Skin of body (tissue), 2 donors: ENCODE results near the gene PPY. TPM values are rescaled to one million over a fixed set of nuclear protein-coding genes. Genes with fewer than 3 reads are reported as not detected.
A peak's percentile ranks its signal among the peaks of the same experiment; 100 is the strongest.
"Not testable (repeated sequence)": the region's sequence is repeated elsewhere in the genome, so short reads cannot be mapped to it uniquely, and the experiment has no call there.

Experiments used
- DNase-seq: peaks from one replicate; lab custom pipeline; 2025; lab: John Stamatoyannopoulos, UW
- total RNA-seq: library from RNA; depleted of rRNA; stranded (reverse); fragments of >200 nt; gene quantifications from one replicate; pipeline ENCODE4 v1.2.3, GENCODE V29; 2014

Gene PPY, protein sequence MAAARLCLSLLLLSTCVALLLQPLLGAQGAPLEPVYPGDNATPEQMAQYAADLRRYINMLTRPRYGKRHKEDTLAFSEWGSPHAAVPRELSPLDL
- total RNA-seq: not detected

- DNase-seq: no peak
These were observed at the start of gene PPY for GRCh38 chr17:43942051-43942685. TSS of gene PPY (minus strand) at chr17:43942476. CDS start at chr17:43941654, 822 bp downstream.

DNA sequence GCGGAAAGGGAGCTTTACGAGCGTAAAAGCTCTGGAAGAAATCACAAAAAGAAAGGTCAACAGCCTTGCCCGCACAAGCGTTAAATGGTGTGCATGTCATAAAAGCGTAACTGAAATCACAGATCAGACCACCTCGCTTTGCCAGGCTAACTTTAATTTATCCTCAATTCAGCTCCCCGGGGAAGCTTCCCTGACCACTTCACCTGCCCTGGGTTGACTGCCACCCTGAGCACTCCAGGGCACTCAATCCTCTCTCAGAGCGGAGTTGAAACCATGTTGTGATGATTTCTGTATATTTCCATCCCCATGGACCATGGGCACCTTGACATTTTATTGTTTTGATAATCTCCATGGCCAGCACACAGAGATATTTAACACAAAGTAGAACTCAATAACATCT lies 46.0 kb upstream of the PPY start:
- no peak for DNase-seq

- no peak for DNase-seq
These were observed 45.1 kb upstream of the PPY start for GRCh38 chr17:43987131-43988021.

DNA sequence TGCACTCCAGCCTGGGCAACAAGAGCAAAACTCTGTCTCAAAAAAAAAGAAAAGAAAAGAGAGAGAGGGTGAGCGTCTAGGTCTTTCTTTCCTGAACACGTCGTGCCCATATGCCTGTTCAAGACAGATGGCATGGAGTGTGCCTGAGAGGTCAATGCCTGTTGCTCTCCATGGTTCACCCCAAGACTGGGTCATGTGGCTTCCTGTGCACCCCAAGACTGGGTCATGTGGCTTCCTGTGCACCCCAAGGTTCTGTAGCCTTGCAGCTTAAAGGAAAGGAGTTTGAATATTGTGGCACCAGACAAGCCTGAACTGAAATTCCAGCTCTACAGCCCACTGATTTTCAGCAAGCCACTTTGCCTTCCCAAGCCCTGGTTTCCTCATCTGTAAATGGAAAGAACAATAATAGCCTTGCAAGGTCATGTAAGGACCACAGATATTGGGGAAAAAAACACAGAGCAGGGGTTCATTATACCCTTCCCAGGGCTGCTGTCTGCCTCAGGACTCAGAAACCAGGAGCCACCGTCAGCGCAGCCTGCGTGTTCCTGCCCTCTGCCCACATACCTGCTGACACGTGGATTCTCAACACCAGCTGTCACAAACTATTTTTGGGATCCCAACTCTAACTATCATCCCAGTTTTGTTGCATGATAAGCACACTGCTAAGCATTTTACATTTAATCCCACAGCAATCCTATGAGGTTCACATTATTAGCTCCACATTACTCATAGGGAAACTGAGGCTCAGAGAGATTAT lies 44.1 kb upstream of the PPY start:
- no peak for DNase-seq

GRCh38 chr17:43984521-43984920 lies 42.2 kb upstream of the PPY start:
- DNase-seq: no peak

DNA sequence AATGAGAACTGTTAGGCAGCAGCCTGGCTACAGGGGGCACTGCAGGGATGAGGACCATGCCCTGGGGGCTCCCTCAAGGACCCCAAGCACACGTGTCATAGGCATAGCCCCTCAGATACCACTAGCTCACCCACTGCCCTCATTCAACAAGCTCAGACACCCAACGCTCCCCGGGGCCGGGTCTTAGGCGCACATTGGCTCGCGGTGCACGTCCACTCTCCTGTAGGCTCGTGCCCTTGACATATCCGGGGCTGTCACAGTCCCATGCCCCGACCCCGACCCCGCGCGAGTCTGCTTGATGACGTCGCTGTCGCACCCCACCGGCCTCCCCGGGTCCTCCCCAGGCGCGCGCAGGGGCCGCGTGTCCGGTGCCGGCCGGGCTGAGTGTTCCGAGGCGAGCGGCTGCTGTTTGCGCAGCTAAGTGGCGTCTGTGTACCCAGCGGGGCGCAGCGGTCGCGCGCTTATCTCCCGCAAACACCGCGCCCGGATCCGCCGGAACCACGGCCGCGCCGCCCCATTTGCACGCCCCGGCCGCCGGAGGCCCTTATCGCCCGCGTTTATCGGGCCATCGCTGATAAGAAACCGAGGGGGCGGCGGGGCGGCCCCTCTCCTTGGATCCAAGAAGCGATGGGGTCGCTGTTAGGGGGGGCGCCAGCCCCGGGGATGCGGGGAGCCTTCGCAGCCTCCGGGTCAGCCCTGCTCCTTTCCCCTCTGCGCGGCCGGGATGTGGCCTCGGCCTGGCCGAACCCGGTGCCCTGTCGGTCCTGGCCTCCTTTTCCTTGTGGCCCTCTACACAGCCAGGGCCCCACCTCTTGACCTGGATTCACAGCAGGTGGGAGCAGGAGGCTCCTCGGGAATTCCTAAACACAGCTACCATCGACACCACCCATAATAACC lies 41.5 kb upstream of the PPY start:
- DNase-seq: no peak

DNA sequence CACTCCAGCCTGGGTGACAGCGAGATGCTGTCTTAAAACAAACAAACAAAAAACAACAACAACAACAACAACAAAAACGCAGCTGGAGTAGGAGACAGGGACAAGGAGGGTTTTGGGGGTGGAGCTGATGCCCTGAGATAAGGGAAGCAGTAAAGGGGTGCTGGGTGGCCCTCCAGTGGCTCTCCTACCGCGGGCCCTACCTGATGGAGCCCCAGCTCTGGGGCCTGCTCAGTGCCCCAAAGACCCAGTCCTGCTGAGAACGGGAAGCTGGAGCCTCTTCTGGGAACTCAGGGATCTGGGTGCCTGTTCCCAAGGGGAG lies 40.9 kb upstream of the PPY start:
- DNase-seq: no peak

GRCh38 chr17:43982171-43982570 lies 39.9 kb upstream of the PPY start:
- DNase-seq: no peak

- no peak for DNase-seq
These were observed 37.4 kb upstream of the PPY start for GRCh38 chr17:43979671-43980070.

GRCh38 chr17:43979011-43979410 lies 36.7 kb upstream of the PPY start:
- DNase-seq: peak; percentile 12

- DNase-seq: no peak
These were observed 35.8 kb upstream of the PPY start for GRCh38 chr17:43978078-43978477.

- DNase-seq: no peak
These were observed 34.9 kb upstream of the PPY start for GRCh38 chr17:43976963-43977837.

DNA sequence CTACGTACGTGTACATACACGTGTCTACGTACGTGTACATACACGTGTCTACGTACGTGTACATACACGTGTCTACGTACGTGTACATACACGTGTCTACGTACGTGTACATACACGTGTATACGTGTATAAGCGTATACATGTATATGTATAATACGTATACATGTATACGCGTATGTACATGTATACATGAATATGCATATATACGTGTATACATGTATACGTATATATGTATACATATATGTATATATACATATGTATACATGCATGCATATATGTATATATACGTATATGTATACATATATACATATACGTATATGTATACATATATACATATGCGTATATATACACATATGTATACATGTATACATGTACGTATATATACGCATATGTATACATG lies 33.6 kb upstream of the PPY start:
- DNase-seq: no peak

DNA sequence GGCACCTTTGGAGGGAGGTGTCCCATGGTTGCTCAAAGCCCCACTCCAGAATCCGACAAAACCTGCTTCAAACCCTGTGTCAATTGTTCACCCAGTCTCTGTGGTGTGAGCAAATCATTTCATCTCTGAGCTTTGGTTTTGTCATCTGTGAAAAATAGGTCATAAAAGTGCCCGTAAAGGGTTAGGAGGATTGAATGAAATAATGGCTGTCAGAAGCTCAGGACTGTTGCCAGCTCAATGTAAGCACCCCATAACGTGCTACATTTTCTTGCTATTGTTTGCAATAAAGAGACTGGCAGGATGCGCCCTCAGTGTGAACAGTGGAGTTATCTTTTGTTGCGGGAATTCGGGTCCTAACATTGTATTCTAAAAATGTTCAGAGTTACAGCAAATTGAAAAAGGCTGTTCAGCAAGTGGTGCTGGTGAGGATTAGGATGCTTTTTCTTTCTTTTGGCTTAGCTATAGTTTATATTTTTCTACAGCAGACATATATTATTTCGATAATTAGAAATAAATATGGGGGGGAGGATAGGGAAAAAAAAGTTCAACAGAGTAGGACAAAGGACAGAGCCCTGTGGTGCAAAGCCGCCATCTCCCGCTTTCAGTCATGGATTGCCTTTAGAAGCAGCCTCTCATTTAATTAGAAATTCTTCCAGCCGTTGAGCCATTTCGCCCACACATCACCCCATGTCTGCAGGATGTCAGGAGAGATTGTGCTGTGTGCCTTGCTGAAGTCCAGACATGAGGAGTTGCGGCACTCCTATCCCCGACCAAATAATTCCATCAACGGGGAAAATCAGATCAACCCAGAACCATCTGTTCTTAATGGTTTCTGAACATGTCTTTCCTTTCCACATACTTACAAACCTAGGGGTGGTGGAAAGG lies 32.3 kb upstream of the PPY start:
- no peak for DNase-seq

DNA sequence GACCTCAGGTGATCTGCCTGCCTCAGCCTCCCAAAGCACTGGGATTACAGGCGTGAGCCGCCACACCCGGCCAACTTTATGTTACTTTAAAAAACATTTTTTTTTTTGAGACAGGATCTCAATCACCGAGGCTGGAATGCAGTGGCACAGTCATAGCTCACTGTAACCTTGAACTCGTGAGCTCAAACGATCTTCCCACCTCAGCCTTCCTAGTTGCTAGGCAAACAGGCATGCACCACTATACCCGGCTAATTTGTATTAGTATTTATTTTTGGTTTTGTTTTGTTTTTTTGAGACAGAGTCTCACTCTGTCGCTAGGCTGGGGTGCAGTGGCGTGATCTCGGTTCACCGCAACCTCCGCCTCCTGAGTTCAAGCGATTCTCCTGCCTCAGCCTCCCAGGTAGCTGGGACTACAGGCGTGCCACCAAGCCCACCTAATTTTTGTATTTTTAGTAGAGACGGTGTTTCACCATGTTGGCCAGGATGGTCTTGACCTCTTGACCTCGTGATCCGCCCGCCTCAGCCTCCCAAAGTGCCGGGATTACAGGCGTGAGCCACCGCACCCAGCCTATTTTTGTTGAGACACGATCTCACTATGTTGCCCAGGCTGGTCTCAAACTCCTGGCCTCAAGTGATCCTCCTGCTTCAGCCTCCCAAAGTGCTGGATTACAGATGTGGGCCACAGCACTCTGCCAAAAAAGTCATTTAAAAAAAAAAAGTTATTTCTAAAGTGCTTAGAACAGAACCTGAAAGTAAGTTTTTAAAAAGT lies 30.4 kb upstream of the PPY start:
- not testable (repeated sequence) for DNase-seq

- DNase-seq: not testable (repeated sequence)
These were observed 29.2 kb upstream of the PPY start for GRCh38 chr17:43971436-43971835.

DNA sequence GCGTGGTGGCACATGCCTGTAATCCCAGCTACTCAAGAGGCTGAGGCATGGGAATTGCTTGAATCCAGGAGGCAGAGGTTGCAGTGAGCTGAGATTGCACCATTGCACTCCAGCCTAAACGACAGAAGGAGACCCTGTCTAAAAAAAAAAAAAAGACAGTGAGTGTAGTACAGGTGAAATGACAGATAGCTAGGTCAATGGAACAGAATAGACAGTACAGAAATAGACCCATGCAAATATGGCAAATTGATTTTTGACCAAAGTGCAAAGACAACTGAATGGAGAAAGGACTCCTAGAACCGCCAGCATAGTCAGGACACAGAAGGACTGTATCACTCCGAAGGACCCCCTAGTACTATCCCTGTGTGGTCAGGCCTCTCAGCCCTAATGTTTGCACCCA lies 28.1 kb upstream of the PPY start:
- DNase-seq: no peak

- DNase-seq: no peak
These were observed 25.1 kb upstream of the PPY start for GRCh38 chr17:43967251-43967875.
